HG03565 (cell line): Measurements from ENCODE around the gene RDM1.

Experiments
- ATAC-seq: cut with Tn5 transposase; IDR thresholded peaks from one replicate; pipeline ENCODE4 v1.9.1; 2021; ENCODE audit warnings: mild to moderate bottlenecking, moderate library complexity; ENCODE audit not compliant: unreplicated experiment

Gene RDM1

GRCh38 chr17:35934760-35935159, 4.2 kb upstream of the RDM1 start:
- no peak for ATAC-seq

- no peak for ATAC-seq
These were observed 2.0 kb upstream of the RDM1 start for GRCh38 chr17:35932586-35932985.

- ATAC-seq: no peak
These were observed 1.3 kb upstream of the RDM1 start for GRCh38 chr17:35931794-35932425.

- ATAC-seq: no peak
These were observed 2.9 kb downstream of the RDM1 start for GRCh38 chr17:35927714-35928113.

- no peak for ATAC-seq
These were observed 6.9 kb downstream of the RDM1 start for GRCh38 chr17:35923609-35924114.

GRCh38 chr17:35920229-35920628, 10.3 kb downstream of the RDM1 start:
- ATAC-seq: no peak

GRCh38 chr17:35918665-35919064, 11.9 kb downstream of the RDM1 start:
- ATAC-seq: no peak

GRCh38 chr17:35917519-35918213, 12.9 kb downstream of the RDM1 start:
- ATAC-seq: no peak

- no peak for ATAC-seq
These were observed 15.2 kb downstream of the RDM1 start for GRCh38 chr17:35915153-35915964.

- no peak for ATAC-seq
These were observed 16.2 kb downstream of the RDM1 start for GRCh38 chr17:35914354-35914753.

GRCh38 chr17:35913609-35914008, 17.0 kb downstream of the RDM1 start:
- no peak for ATAC-seq

- ATAC-seq: no peak
These were observed 17.6 kb downstream of the RDM1 start for GRCh38 chr17:35912942-35913341.

- no peak for ATAC-seq
These were observed 18.1 kb downstream of the RDM1 start for GRCh38 chr17:35912339-35912912.

GRCh38 chr17:35909408-35909807, 21.2 kb downstream of the RDM1 start:
- no peak for ATAC-seq

GRCh38 chr17:35907691-35908090, 22.9 kb downstream of the RDM1 start:
- no peak for ATAC-seq

- ATAC-seq: no peak
These were observed 23.5 kb downstream of the RDM1 start for GRCh38 chr17:35906926-35907637.

GRCh38 chr17:35906191-35906925, 24.2 kb downstream of the RDM1 start:
- no peak for ATAC-seq

GRCh38 chr17:35903451-35903850, 27.1 kb downstream of the RDM1 start:
- no peak for ATAC-seq

GRCh38 chr17:35901631-35902175, 28.9 kb downstream of the RDM1 start:
- no peak for ATAC-seq
